ENCODE data around the gene HTATIP2.
"Not testable (repeated sequence)": the region's sequence is repeated elsewhere in the genome, so short reads cannot be mapped to it uniquely, and the experiment has no call there.

Gene HTATIP2

GRCh38 chr11:20372081-20372626 is 8.6 kb downstream of the HTATIP2 start:
- DNase-seq, result no peak

- DNase-seq, result no peak
Measured at GRCh38 chr11:20373147-20373546, 9.6 kb downstream of the HTATIP2 start.

GRCh38 chr11:20373568-20374209 is 10.2 kb downstream of the HTATIP2 start:
- DNase-seq, result no peak

- DNase-seq, result no peak
Measured at GRCh38 chr11:20374741-20375300, 11.3 kb downstream of the HTATIP2 start.

GRCh38 chr11:20376162-20376730 is 12.7 kb downstream of the HTATIP2 start:
- DNase-seq, result no peak

GRCh38 chr11:20385996-20386395 is 22.5 kb downstream of the HTATIP2 start:
- DNase-seq, result not testable (repeated sequence)

- DNase-seq, result peak; percentile 96
Measured at GRCh38 chr11:20387261-20388095, 24.0 kb downstream of the HTATIP2 start, which contains the start of gene PRMT3. PRMT3 (plus strand) TSS chr11:20387716; CDS start chr11:20387747, 31 bp downstream.

- no peak for DNase-seq
Measured at GRCh38 chr11:20388096-20389055, 24.9 kb downstream of the HTATIP2 start.

GRCh38 chr11:20397281-20397680 is 33.8 kb downstream of the HTATIP2 start:
- no peak for DNase-seq

GRCh38 chr11:20399498-20399897 is 36.0 kb downstream of the HTATIP2 start:
- no peak for DNase-seq

GRCh38 chr11:20403059-20403458 is 39.5 kb downstream of the HTATIP2 start:
- no peak for DNase-seq

- no peak for DNase-seq
Measured at GRCh38 chr11:20406484-20406883, 43.0 kb downstream of the HTATIP2 start.

GRCh38 chr11:20407344-20407743 is 43.8 kb downstream of the HTATIP2 start:
- no peak for DNase-seq

GRCh38 chr11:20415432-20415831 is 51.9 kb downstream of the HTATIP2 start:
- no peak for DNase-seq

GRCh38 chr11:20417771-20418170 is 54.3 kb downstream of the HTATIP2 start:
- no peak for DNase-seq

- no peak for DNase-seq
Measured at GRCh38 chr11:20421946-20422345, 58.4 kb downstream of the HTATIP2 start.

GRCh38 chr11:20429216-20429615 is 65.7 kb downstream of the HTATIP2 start:
- no peak for DNase-seq

Measured in effector CD4-positive, alpha-beta T cell (primary cell).